Upper lobe of left lung (tissue), 4 donors: ENCODE results near the gene MACROD2.

Experiments used
- CTCF ChIP-seq, 6 experiments: fragments of 450-650 bp in 4 of 6; fragments of 200-600 bp in 2 of 6; sonication (generic) in 2 of 6; IDR thresholded peaks; one replicate each; pipeline ENCODE4 v1.5.1; 2016 to 2019; ENCODE audit warnings: antibody characterized with exemption in 6 of 6
- EP300 ChIP-seq, 4 donors: sonication (generic); formaldehyde crosslinking; IDR thresholded peaks; one replicate each; pipeline ENCODE4 v1.5.1; 2017; ENCODE audit warnings: antibody characterized with exemption in 4 of 4, control low read depth in 2 of 4
- POLR2A ChIP-seq, 4 donors: fragments of 450-650 bp; IDR thresholded peaks; one replicate each; pipeline ENCODE4 v1.5.1; 2016 to 2017; ENCODE audit warnings: antibody characterized with exemption in 4 of 4, mild to moderate bottlenecking in 2 of 4
- POLR2AphosphoS5 ChIP-seq, 2 donors: sonication (generic); formaldehyde crosslinking; IDR thresholded peaks; one replicate each; pipeline ENCODE4 v1.5.1; 2017; ENCODE audit warnings: antibody characterized with exemption in 2 of 2

- TF ChIP-seq POLR2AphosphoS5 (IDR thresholded peaks at IDR 0.05) = no peak
- no peak for TF ChIP-seq CTCF (IDR thresholded peaks at IDR 0.05)
- TF ChIP-seq EP300 (IDR thresholded peaks at IDR 0.05) = no peak
- no peak for TF ChIP-seq POLR2A (IDR thresholded peaks at IDR 0.05)
These were observed 2086.1 kb downstream of the MACROD2 start for GRCh38 chr20:16081421-16081820.
